Measurements from ENCODE around the gene CALCOCO2. TPM values are rescaled to one million over a fixed set of nuclear protein-coding genes. Genes with fewer than 3 reads are reported as not detected.

Gene CALCOCO2
- total RNA-seq, 1 experiment from 2014 or later, result 23.1 TPM

DNA sequence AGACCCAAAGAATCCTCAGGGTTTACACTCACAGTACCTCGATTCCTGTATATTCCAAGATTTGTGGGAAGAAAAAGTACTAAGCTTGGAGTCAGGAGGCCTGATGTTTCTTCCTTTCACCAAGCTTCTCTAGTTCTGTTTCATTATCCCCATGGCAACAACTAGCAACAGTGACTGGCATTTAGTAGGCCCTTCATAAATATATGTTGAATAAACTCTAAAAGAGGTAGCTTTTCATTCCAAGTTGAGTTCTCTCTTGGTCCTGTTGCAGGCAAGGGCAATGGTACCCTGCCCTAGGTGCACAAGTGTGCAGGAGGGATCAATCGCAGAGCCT, 76.8 kb downstream of the CALCOCO2 start:
- WGBS (ENCODE audit: extremely low coverage, insufficient read length, low lambda C conversion rate), result no CpG with 5 or more reads among the region's 2 CpGs
- H3K79me2 ChIP-seq (ENCODE audit: insufficient read depth, low read length), result peaks cover 27% of the 10 kb centered on the region
- peak overlapping the region; percentile 56 for H4K5ac ChIP-seq (ENCODE audit: insufficient read length, low read depth, low read length)
- peak overlapping the region; percentile 97; the same call in 1 of the 2 replicates for H3K14ac ChIP-seq (ENCODE audit: insufficient read depth, low read length)
- no peak overlapping the region for H2AK5ac ChIP-seq (ENCODE audit: insufficient read length, low read length)
- H3K23me2 ChIP-seq (ENCODE audit: insufficient read length, low read depth, low read length, poor library complexity, severe bottlenecking), result peaks cover 7% of the 10 kb centered on the region
- Mint-ChIP-seq H3K27ac (peak overlapping the region; percentile 97 to 98 (median 98)), H3K4me1 (peaks cover 25 to 26% of the 10 kb centered on the region in 2 experiments), H3K4me3 (peak overlapping the region; percentile 89 to 93), H3K9me3 (no peaks in the 10 kb centered on the region), H3K27me3 (ENCODE audit: low read depth) (no peaks in the 10 kb centered on the region), H3K36me3 (ENCODE audit: insufficient read depth in 1 of 3, low read depth in 3 of 3) (peaks cover 20 to 33% (median 32%) of the 10 kb centered on the region in 3 experiments)
- H3K4ac ChIP-seq (ENCODE audit: low read depth, low read length), result no peak overlapping the region
- no peak overlapping the region for H4K8ac ChIP-seq (replicated peaks; ENCODE audit: insufficient read length, low read depth, low read length)
- TF ChIP-seq, protein P1, sequence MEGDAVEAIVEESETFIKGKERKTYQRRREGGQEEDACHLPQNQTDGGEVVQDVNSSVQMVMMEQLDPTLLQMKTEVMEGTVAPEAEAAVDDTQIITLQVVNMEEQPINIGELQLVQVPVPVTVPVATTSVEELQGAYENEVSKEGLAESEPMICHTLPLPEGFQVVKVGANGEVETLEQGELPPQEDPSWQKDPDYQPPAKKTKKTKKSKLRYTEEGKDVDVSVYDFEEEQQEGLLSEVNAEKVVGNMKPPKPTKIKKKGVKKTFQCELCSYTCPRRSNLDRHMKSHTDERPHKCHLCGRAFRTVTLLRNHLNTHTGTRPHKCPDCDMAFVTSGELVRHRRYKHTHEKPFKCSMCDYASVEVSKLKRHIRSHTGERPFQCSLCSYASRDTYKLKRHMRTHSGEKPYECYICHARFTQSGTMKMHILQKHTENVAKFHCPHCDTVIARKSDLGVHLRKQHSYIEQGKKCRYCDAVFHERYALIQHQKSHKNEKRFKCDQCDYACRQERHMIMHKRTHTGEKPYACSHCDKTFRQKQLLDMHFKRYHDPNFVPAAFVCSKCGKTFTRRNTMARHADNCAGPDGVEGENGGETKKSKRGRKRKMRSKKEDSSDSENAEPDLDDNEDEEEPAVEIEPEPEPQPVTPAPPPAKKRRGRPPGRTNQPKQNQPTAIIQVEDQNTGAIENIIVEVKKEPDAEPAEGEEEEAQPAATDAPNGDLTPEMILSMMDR (conservative IDR thresholded peaks at IDR 0.05), result no peak
- H3K27me3 ChIP-seq (ENCODE audit: insufficient read depth, low read length), result no peaks in the 10 kb centered on the region
- no peak overlapping the region for H3T11ph ChIP-seq (ENCODE audit: low read length)
- peak overlapping the region; percentile 46 for H2BK12ac ChIP-seq (ENCODE audit: insufficient read length, low read depth, low read length)
- H3K4me1 ChIP-seq (ENCODE audit: insufficient read depth, low read length), result peaks cover 7% of the 10 kb centered on the region; the same call in 1 of the 2 replicates
- no peak overlapping the region for H4K91ac ChIP-seq (ENCODE audit: insufficient read length, low read depth, low read length)
- H3K56ac ChIP-seq (ENCODE audit: insufficient read length, low read depth, low read length), result peak overlapping the region; percentile 85
- H3K9me3 ChIP-seq (ENCODE audit: control insufficient read depth, low read depth, low read length), result no peaks in the 10 kb centered on the region
- peaks cover 9% of the 10 kb centered on the region for H3K79me1 ChIP-seq (ENCODE audit: insufficient read depth, low read depth, low read length, poor library complexity, severe bottlenecking)
- peak overlapping the region; percentile 80 for H2BK5ac ChIP-seq (ENCODE audit: insufficient read length, low read length)
- no peak overlapping the region for H2AFZ ChIP-seq (ENCODE audit: low read length)
- no peak for DNase-seq
- peak overlapping the region; percentile 73 for H3K9ac ChIP-seq (ENCODE audit: extremely low read depth, insufficient read length, low read length)
- peak overlapping the region; percentile 87 for H3K27ac ChIP-seq (ENCODE audit: insufficient read length, low read depth, low read length)
- no peak overlapping the region for H3K23ac ChIP-seq (ENCODE audit: insufficient read length, low read depth, low read length)
- H4K20me1 ChIP-seq (ENCODE audit: control insufficient read depth, insufficient read depth, insufficient read length), result peaks cover 2% of the 10 kb centered on the region
- H2BK15ac ChIP-seq (ENCODE audit: low read depth, low read length), result 0 out of 2 replicates have a peak overlapping the region, but pooled peaks have one; percentile 72
- H2BK120ac ChIP-seq (ENCODE audit: low read depth, low read length, poor library complexity, severe bottlenecking), result no peak overlapping the region
- H3K18ac ChIP-seq (ENCODE audit: insufficient read length, low read depth, low read length), result peak overlapping the region; percentile 91
- peak overlapping the region; percentile 95 for H3K4me2 ChIP-seq (ENCODE audit: insufficient read depth, insufficient read length, low read length)
- H2BK20ac ChIP-seq (ENCODE audit: low read depth, low read length, poor library complexity, severe bottlenecking), result no peak overlapping the region
